H1 (cell line): Measurements from ENCODE around the gene RAB8B. TPM values are rescaled to one million over a fixed set of nuclear protein-coding genes. Genes with fewer than 3 reads are reported as not detected.

Experiments used
- CHD2 ChIP-seq: IDR thresholded peaks from 2 replicates; pipeline ENCODE4 v1.6.1; 2012; ENCODE audit warnings: low read length, improper control_type of control experiment
- SIN3A ChIP-seq, 2 experiments: IDR thresholded peaks in 1 of 2; conservative IDR thresholded peaks in 1 of 2; 2 replicates each; pipeline ENCODE4 v1.6.1; 2011 to 2012; ENCODE audit warnings: low read length in 2 of 2, improper control_type of control experiment in 1 of 2, low read depth in 1 of 2, mild to moderate bottlenecking in 1 of 2
- polyA plus RNA-seq, 7 experiments: library from polyadenylated mRNA; depleted of rRNA in 3 of 7; stranded (reverse) in 5 of 7; unstranded in 2 of 7; fragments of >200 nt in 5 of 7; fragments of 200-250 nt in 2 of 7; gene quantifications; 1 replicate in 5 of 7; 2 replicates in 1 of 7; 4 replicates in 1 of 7; pipeline versions ENCODE4 v1.2.1 to v1.2.3, GENCODE V29; 2011 to 2013; ENCODE audit warnings: missing spikeins in 2 of 7, mixed read lengths in 2 of 7
- total RNA-seq: library from RNA; stranded (reverse); fragmentation: NEBNext Ultra II Directional; extraction: Animal tissue kit (Norgen Biotek cat#: 25700); gene quantifications from 2 replicates; pipeline ENCODE4 v1.2.1, GENCODE V29; 2021

RAB8B gene
- total and polyA plus RNA-seq, 2 of the 8 experiments (the other 6 are each of a cell fraction or from before 2014, with no cell fraction given), result 9.5 to 47.8 TPM

- TF ChIP-seq SIN3A (conservative IDR thresholded peaks at IDR 0.05 in 1 of 2, IDR thresholded peaks at IDR 0.05 in 1 of 2; ENCODE audit: low read depth in 1 of 2, low read length in 2 of 2) (no peak), CHD2 (no peak)
- TF ChIP-seq, all 59 proteins: peak for 0
Measured at GRCh38 chr15:63246691-63247469, 57.5 kb downstream of the RAB8B start (continued).
